ENCODE results near the gene HCAR1.
"Not testable (repeated sequence)": the region's sequence is repeated elsewhere in the genome, so short reads cannot be mapped to it uniquely, and the experiment has no call there.

HCAR1 gene

GRCh38 chr12:122738571-122738970, 7.9 kb upstream of the HCAR1 start:
- no peak overlapping the region for H3K9ac ChIP-seq (ENCODE audit: low read length)
- no peaks in the 10 kb centered on the region for H3K9me3 ChIP-seq (ENCODE audit: low read length)
- H3K27me3 ChIP-seq (ENCODE audit: control insufficient read depth in 1 of 2, insufficient read depth in 2 of 2, low read length in 2 of 2) = no peaks in the 10 kb centered on the region
- H3K4me3 ChIP-seq (ENCODE audit: low read depth in 1 of 2, low read length in 2 of 2) = no peak overlapping the region
- H3K4me1 ChIP-seq (ENCODE audit: insufficient read depth, low read length) = no peaks in the 10 kb centered on the region
- H3K27ac ChIP-seq (ENCODE audit: low read depth, low read length) = no peak overlapping the region
- H3K36me3 ChIP-seq (ENCODE audit: insufficient read depth, low read length) = no peaks in the 10 kb centered on the region

- no peaks in the 10 kb centered on the region for H3K4me1 ChIP-seq (ENCODE audit: insufficient read depth, low read length)
- no peak overlapping the region for H3K4me3 ChIP-seq (ENCODE audit: low read depth in 1 of 2, low read length in 2 of 2)
- no peaks in the 10 kb centered on the region for H3K9me3 ChIP-seq (ENCODE audit: low read length)
- H3K27ac ChIP-seq (ENCODE audit: low read depth, low read length) = no peak overlapping the region
- H3K9ac ChIP-seq (ENCODE audit: low read length) = no peak overlapping the region
- H3K27me3 ChIP-seq (ENCODE audit: control insufficient read depth in 1 of 2, insufficient read depth in 2 of 2, low read length in 2 of 2) = no peaks in the 10 kb centered on the region
- no peaks in the 10 kb centered on the region for H3K36me3 ChIP-seq (ENCODE audit: insufficient read depth, low read length)
Measured at GRCh38 chr12:122732611-122733010, 2.0 kb upstream of the HCAR1 start.

DNA sequence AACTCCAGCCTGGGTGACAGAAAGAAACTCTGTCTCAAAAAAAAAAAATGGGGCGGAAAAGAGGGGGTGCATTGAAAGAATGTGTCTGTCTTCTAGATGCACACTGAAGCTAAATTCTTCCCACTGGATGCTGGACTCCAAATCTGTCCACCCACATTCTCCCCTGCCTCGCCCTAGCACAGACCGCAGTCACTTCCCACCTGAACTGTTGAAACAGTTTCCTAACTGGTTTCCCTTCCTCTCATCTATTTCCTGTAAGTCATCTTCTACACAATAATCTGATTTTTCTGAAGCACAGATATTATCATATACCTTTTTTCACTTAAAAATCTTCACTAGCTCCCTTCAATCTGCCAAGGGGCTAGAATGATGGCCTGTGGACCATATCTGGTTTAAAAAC, 1.5 kb upstream of the HCAR1 start:
- Histone ChIP-seq H3K4me3 (ENCODE audit: low read depth in 1 of 2, low read length in 2 of 2) (no peak overlapping the region), H3K9me3 (ENCODE audit: low read length) (no peaks in the 10 kb centered on the region), H3K36me3 (ENCODE audit: insufficient read depth, low read length) (no peaks in the 10 kb centered on the region), H3K27ac (ENCODE audit: low read depth, low read length) (no peak overlapping the region), H3K9ac (ENCODE audit: low read length) (no peak overlapping the region), H3K4me1 (ENCODE audit: insufficient read depth, low read length) (no peaks in the 10 kb centered on the region), H3K27me3 (ENCODE audit: control insufficient read depth in 1 of 2, insufficient read depth in 2 of 2, low read length in 2 of 2) (no peaks in the 10 kb centered on the region)

DNA sequence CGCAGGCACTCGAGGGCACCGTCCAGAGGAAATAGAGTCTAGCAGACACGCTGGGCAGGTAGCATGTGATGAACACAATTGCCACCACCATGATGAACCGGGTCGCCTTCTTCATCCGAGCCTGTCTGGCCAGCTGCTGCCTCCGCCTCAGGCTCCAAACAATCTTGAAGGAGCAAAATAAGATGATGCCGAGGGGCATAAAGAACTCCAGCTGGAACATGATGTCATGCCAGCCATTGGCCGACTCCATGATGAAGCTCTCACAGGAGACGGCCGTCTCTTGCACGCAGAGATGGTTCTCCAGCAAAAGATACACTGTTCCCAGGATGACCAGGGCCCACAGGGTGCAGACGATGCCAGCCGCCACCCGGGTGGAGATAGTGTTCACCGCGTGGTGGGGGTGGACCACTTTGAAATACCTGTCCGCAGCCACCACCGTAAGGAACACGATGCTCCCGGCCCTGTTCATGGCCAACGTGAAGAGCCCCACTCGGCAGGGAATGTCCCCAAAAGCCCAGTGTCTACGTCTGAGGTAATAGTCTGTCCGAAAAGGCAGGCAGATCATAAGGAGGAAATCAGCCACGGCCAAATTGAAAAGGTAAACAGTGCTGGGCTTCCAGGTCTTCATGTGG, 945 bp downstream of the HCAR1 start:
- Histone ChIP-seq H3K4me1 (ENCODE audit: insufficient read depth, low read length) (no peaks in the 10 kb centered on the region), H3K4me3 (ENCODE audit: low read depth in 1 of 2, low read length in 2 of 2) (no peak overlapping the region), H3K9ac (ENCODE audit: low read length) (no peak overlapping the region), H3K9me3 (ENCODE audit: low read length) (no peaks in the 10 kb centered on the region), H3K36me3 (ENCODE audit: insufficient read depth, low read length) (no peaks in the 10 kb centered on the region), H3K27me3 (ENCODE audit: control insufficient read depth in 1 of 2, insufficient read depth in 2 of 2, low read length in 2 of 2) (no peaks in the 10 kb centered on the region), H3K27ac (ENCODE audit: low read depth, low read length) (no peak overlapping the region)

DNA sequence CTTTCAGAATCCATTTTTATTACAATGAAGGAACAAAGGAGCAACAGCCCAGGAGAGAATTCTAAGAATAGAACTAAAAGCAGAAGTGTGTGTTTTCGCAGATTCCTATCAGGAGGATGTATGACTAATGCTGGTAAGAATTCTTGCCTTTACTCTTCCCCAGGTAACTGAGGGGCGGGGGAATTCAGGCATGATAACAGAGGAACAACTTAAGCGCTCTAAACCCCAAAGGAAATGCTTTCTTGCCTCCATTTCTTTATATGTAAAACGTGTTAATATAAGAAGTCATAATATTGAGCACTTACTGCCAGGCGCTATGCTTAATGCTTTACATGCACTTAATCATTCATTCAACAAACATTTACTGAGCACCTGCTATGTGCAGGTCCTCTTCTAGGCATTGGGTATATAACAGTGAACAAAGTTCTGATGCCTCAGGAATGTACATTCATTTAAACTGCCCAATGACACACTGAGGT, 4.5 kb downstream of the HCAR1 start:
- no peaks in the 10 kb centered on the region for H3K27me3 ChIP-seq (ENCODE audit: control insufficient read depth in 1 of 2, insufficient read depth in 2 of 2, low read length in 2 of 2)
- no peak overlapping the region for H3K4me3 ChIP-seq (ENCODE audit: low read depth in 1 of 2, low read length in 2 of 2)
- H3K9me3 ChIP-seq (ENCODE audit: low read length) = no peaks in the 10 kb centered on the region
- no peak overlapping the region for H3K27ac ChIP-seq (ENCODE audit: low read depth, low read length)
- H3K4me1 ChIP-seq (ENCODE audit: insufficient read depth, low read length) = no peaks in the 10 kb centered on the region
- H3K9ac ChIP-seq (ENCODE audit: low read length) = no peak overlapping the region
- H3K36me3 ChIP-seq (ENCODE audit: insufficient read depth, low read length) = no peaks in the 10 kb centered on the region

- Histone ChIP-seq H3K36me3 (ENCODE audit: insufficient read depth, low read length) (no peaks in the 10 kb centered on the region), H3K9ac (ENCODE audit: low read length) (no peak overlapping the region), H3K27ac (ENCODE audit: low read depth, low read length) (no peak overlapping the region), H3K27me3 (ENCODE audit: control insufficient read depth in 1 of 2, insufficient read depth in 2 of 2, low read length in 2 of 2) (no peaks in the 10 kb centered on the region), H3K9me3 (ENCODE audit: low read length) (no peaks in the 10 kb centered on the region), H3K4me3 (ENCODE audit: low read depth in 1 of 2, low read length in 2 of 2) (no peak overlapping the region), H3K4me1 (ENCODE audit: insufficient read depth, low read length) (no peaks in the 10 kb centered on the region)
Measured at GRCh38 chr12:122725452-122726079, 5.1 kb downstream of the HCAR1 start.

DNA sequence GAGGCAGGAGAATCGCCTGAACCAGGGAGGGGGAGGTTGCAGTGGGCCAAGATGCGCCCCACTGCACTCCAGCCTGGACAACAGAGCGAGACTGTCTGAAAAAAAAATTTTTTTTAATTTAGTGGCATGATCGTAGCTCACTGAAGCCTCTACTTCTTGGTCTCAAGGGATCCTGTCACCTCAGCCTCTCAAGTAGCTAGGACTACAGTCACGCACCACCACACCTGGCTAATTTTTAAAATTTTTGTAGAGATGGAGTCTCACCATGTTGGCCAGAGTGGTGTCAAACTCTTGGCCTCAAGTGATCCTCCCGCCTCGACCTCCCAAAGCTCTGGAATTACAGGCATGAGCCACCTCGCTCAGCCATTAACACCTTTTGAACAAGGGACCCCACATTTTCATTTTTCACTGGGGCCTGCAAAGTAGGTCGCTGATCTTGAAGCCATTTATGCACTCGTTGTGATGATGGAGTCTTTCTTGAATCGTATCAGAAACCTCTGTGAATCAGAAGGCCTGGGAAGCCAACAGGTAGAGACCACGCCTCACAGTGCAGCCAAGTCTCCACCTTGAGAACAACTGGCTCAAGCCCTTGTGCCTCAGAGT, 5.9 kb downstream of the HCAR1 start:
- H3K9me3 ChIP-seq (ENCODE audit: low read length) = no peaks in the 10 kb centered on the region
- H3K9ac ChIP-seq (ENCODE audit: low read length) = no peak overlapping the region
- H3K36me3 ChIP-seq (ENCODE audit: insufficient read depth, low read length) = no peaks in the 10 kb centered on the region
- H3K27me3 ChIP-seq (ENCODE audit: control insufficient read depth in 1 of 2, insufficient read depth in 2 of 2, low read length in 2 of 2) = no peaks in the 10 kb centered on the region
- no peak overlapping the region for H3K4me3 ChIP-seq (ENCODE audit: low read depth in 1 of 2, low read length in 2 of 2)
- no peaks in the 10 kb centered on the region for H3K4me1 ChIP-seq (ENCODE audit: insufficient read depth, low read length)
- H3K27ac ChIP-seq (ENCODE audit: low read depth, low read length) = no peak overlapping the region

DNA sequence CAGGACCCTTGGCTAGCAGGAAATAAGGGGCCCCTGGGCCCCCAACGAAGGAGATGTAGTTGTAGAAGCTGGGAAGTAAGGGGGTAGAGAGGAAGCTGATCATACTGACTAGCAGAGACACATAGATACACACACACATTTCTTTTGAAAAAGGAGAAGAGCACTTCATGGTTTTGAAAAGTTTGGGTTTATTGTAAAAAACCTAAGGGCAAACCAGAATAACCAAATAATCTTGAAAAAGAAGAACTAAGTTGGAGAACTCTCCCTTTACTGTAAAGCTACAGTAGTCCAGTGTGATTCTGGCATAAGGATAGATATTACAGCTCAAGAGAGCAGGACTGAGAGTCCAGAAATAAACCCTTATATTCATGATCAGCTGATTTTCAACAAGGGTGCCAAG, 8.3 kb downstream of the HCAR1 start:
- Histone ChIP-seq H3K36me3 (ENCODE audit: insufficient read depth, low read length) (no peaks in the 10 kb centered on the region), H3K4me3 (ENCODE audit: low read depth in 1 of 2, low read length in 2 of 2) (no peak overlapping the region), H3K4me1 (ENCODE audit: insufficient read depth, low read length) (no peaks in the 10 kb centered on the region), H3K9me3 (ENCODE audit: low read length) (no peaks in the 10 kb centered on the region), H3K27me3 (ENCODE audit: control insufficient read depth in 1 of 2, insufficient read depth in 2 of 2, low read length in 2 of 2) (no peaks in the 10 kb centered on the region), H3K27ac (ENCODE audit: low read depth, low read length) (no peak overlapping the region), H3K9ac (ENCODE audit: low read length) (no peak overlapping the region)

DNA sequence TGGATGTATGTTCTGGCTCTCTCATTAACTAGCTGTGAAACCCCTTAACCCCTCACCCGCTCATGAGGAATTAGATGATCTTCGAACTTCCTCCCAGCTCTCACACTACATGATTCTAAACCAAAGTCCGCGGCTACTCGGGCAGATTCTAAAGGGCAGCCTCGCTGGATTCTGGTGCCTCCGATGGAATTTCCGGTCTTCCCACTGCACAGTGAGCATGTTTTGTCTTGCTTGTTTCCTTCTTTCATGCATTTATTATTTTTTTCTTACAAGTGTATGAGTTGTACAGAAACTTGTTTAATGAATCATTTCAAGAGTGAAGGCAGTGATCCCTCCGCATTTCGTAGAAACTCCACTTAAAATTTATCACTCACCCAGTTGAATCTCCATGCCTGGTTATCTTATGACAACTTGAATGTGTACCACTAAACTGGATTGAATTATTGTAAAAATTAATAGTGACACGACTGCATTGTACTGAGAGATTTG, 9.5 kb downstream of the HCAR1 start:
- Histone ChIP-seq H3K36me3 (ENCODE audit: insufficient read depth, low read length) (no peaks in the 10 kb centered on the region), H3K9ac (ENCODE audit: low read length) (no peak overlapping the region), H3K9me3 (ENCODE audit: low read length) (no peaks in the 10 kb centered on the region), H3K27ac (ENCODE audit: low read depth, low read length) (no peak overlapping the region), H3K4me3 (ENCODE audit: low read depth in 1 of 2, low read length in 2 of 2) (no peak overlapping the region), H3K4me1 (ENCODE audit: insufficient read depth, low read length) (no peaks in the 10 kb centered on the region), H3K27me3 (ENCODE audit: control insufficient read depth in 1 of 2, insufficient read depth in 2 of 2, low read length in 2 of 2) (no peaks in the 10 kb centered on the region)

DNA sequence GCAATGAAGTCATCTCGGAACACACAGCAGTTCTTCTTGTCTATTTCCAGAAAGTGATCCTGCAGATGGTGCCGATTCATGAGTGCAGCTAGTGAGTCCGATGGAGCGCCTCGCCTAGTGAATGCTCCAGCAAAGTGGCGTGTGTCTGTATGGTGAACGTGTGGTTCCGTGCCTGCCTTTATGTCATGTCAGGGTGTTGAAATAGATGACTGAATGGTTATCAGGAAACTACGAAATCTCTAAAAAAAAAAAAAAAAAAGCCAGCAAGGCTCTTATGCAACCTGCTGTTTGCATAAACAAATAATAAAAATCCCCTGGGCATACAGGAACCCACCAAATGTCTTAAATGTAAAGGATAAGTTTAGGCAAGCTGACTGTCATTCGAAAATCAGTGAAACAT, 14.0 kb downstream of the HCAR1 start, which contains the start of gene HCAR3:
HCAR3 (minus strand) TSS at position 154 of the 400 bp plus-strand sequence; CDS start at position 80, 74 bp downstream.
- H3K27ac ChIP-seq (ENCODE audit: low read depth, low read length) = not testable (repeated sequence)

GRCh38 chr12:122715211-122715610, 15.4 kb downstream of the HCAR1 start:
- H3K36me3 ChIP-seq (ENCODE audit: insufficient read depth, low read length); H3K9ac ChIP-seq (ENCODE audit: low read length); H3K9me3 ChIP-seq (ENCODE audit: low read length); H3K4me3 ChIP-seq (ENCODE audit: low read depth in 1 of 2, low read length in 2 of 2); H3K27ac ChIP-seq (ENCODE audit: low read depth, low read length); H3K4me1 ChIP-seq (ENCODE audit: insufficient read depth, low read length); H3K27me3 ChIP-seq (ENCODE audit: control insufficient read depth in 1 of 2, insufficient read depth in 2 of 2, low read length in 2 of 2): not testable (repeated sequence)

More for the DNA sequence above, 14.0 kb downstream of the HCAR1 start, which contains the start of gene HCAR3:
- H3K4me3 ChIP-seq (ENCODE audit: low read depth in 1 of 2, low read length in 2 of 2); H3K36me3 ChIP-seq (ENCODE audit: insufficient read depth, low read length); H3K4me1 ChIP-seq (ENCODE audit: insufficient read depth, low read length); H3K9me3 ChIP-seq (ENCODE audit: low read length); H3K9ac ChIP-seq (ENCODE audit: low read length); H3K27me3 ChIP-seq (ENCODE audit: control insufficient read depth in 1 of 2, insufficient read depth in 2 of 2, low read length in 2 of 2): not testable (repeated sequence)

Measured in muscle layer of colon (tissue), 2 donors.